Vagina (tissue), 2 donors: Measurements from ENCODE around the gene NEO1. TPM values are rescaled to one million over a fixed set of nuclear protein-coding genes. Genes with fewer than 3 reads are reported as not detected.

Source experiments
- DNase-seq, 2 donors: peaks; one replicate each; pipeline ENCODE4 v3.0.0-alpha.2; 2017; ENCODE audit errors: extremely low spot score in 2 of 2
- H3K27ac ChIP-seq: fragments of 200-600 bp; sonication (generic); one replicate; pipeline ENCODE4 v1.5.1; 2019
- H3K27me3 ChIP-seq: fragments of 200-600 bp; sonication (generic); one replicate; pipeline ENCODE4 v1.5.1; 2019
- H3K36me3 ChIP-seq, 2 donors: fragments of 200-600 bp; sonication (generic); one replicate each; pipeline ENCODE4 v1.5.1; 2017 to 2019
- H3K4me1 ChIP-seq: fragments of 200-600 bp; sonication (generic); one replicate; pipeline ENCODE4 v1.5.1; 2019
- H3K4me3 ChIP-seq, 2 donors: fragments of 200-600 bp; sonication (generic); 1 replicate in 1 of 2; 2 replicates in 1 of 2; pipeline ENCODE4 v1.5.1; 2016 to 2019
- H3K9me3 ChIP-seq: fragments of 200-600 bp; sonication (generic); one replicate; pipeline ENCODE4 v1.5.1; 2019
- CTCF ChIP-seq, 3 experiments: fragments of 450-650 bp in 2 of 3; fragments of 200-600 bp in 1 of 3; sonication (generic) in 1 of 3; IDR thresholded peaks; one replicate each; pipeline ENCODE4 v1.5.1; 2017 to 2019; ENCODE audit warnings: antibody characterized with exemption in 3 of 3, mild to moderate bottlenecking in 2 of 3, moderate library complexity in 2 of 3
- POLR2A ChIP-seq, 2 donors: fragments of 450-650 bp; IDR thresholded peaks; one replicate each; pipeline ENCODE4 v1.6.1; 2017; ENCODE audit warnings: antibody characterized with exemption in 2 of 2, mild to moderate bottlenecking in 2 of 2, moderate library complexity in 2 of 2
- POLR2AphosphoS5 ChIP-seq, 2 donors: sonication (generic); formaldehyde crosslinking; IDR thresholded peaks; one replicate each; pipeline ENCODE4 v1.9.0; 2017; ENCODE audit warnings: antibody characterized with exemption in 2 of 2, mild to moderate bottlenecking in 2 of 2, low read depth in 1 of 2; ENCODE audit not compliant: insufficient read depth in 1 of 2
- intact Hi-C: fragments of 100-400 bp; cut with DNase I; formaldehyde crosslinking; loops from one replicate; pipeline ENCODE4 v1.15.1; 2023
- total RNA-seq: library from RNA; depleted of rRNA; stranded (reverse); fragments of >200 nt; gene quantifications from one replicate; pipeline ENCODE4 v1.2.3, GENCODE V29; 2016

NEO1 gene
- total RNA-seq, 1 donor from 2014 or later = 21.9 TPM

- Histone ChIP-seq H3K36me3 (no peaks in the 10 kb centered on the region), H3K4me3 (no peak overlapping the region), H3K27ac (no peak overlapping the region), H3K9me3 (peaks cover 16% of the 10 kb centered on the region), H3K27me3 (no peaks in the 10 kb centered on the region), H3K4me1 (no peaks in the 10 kb centered on the region)
- DNase-seq = no peak
- intact Hi-C loops = no loop called here
- no peak for TF ChIP-seq CTCF (IDR thresholded peaks at IDR 0.05)
- TF ChIP-seq POLR2AphosphoS5 (IDR thresholded peaks at IDR 0.05; ENCODE audit: insufficient read depth in 1 of 2, low read depth in 1 of 2) = no peak
- TF ChIP-seq POLR2A (IDR thresholded peaks at IDR 0.05) = no peak
Measured at GRCh38 chr15:73153024-73153423, 100.8 kb downstream of the NEO1 start.

- peaks cover 16% of the 10 kb centered on the region for H3K9me3 ChIP-seq
- no peak overlapping the region for H3K27ac ChIP-seq
- no peaks in the 10 kb centered on the region for H3K4me1 ChIP-seq
- H3K36me3 ChIP-seq = no peaks in the 10 kb centered on the region
- no peak overlapping the region for H3K4me3 ChIP-seq
- no peak for DNase-seq
- TF ChIP-seq POLR2A (IDR thresholded peaks at IDR 0.05) (no peak), CTCF (IDR thresholded peaks at IDR 0.05) (no peak)
- no peaks in the 10 kb centered on the region for H3K27me3 ChIP-seq
- intact Hi-C loops = no loop called here
Measured at GRCh38 chr15:73153447-73153846, 101.2 kb downstream of the NEO1 start.

GRCh38 chr15:73156431-73157191 lies 104.3 kb downstream of the NEO1 start:
- no peaks in the 10 kb centered on the region for H3K4me1 ChIP-seq
- no peak for DNase-seq
- H3K36me3 ChIP-seq = no peaks in the 10 kb centered on the region
- TF ChIP-seq POLR2A (IDR thresholded peaks at IDR 0.05) (no peak), CTCF (IDR thresholded peaks at IDR 0.05) (no peak), POLR2AphosphoS5 (IDR thresholded peaks at IDR 0.05; ENCODE audit: insufficient read depth in 1 of 2, low read depth in 1 of 2) (no peak)
- H3K4me3 ChIP-seq = no peak overlapping the region
- H3K27ac ChIP-seq = no peak overlapping the region
- intact Hi-C loops = no loop called here
- H3K9me3 ChIP-seq = peaks cover 16% of the 10 kb centered on the region
- no peaks in the 10 kb centered on the region for H3K27me3 ChIP-seq

GRCh38 chr15:73161546-73161945 lies 109.3 kb downstream of the NEO1 start:
- intact Hi-C loops = no loop called here
- Histone ChIP-seq H3K27ac (no peak overlapping the region), H3K4me1 (no peaks in the 10 kb centered on the region), H3K9me3 (no peaks in the 10 kb centered on the region), H3K36me3 (no peaks in the 10 kb centered on the region), H3K27me3 (no peaks in the 10 kb centered on the region), H3K4me3 (no peak overlapping the region)
- no peak for DNase-seq
- TF ChIP-seq POLR2AphosphoS5 (IDR thresholded peaks at IDR 0.05; ENCODE audit: insufficient read depth in 1 of 2, low read depth in 1 of 2) = no peak

GRCh38 chr15:73165435-73165834 lies 113.2 kb downstream of the NEO1 start:
- no peak for DNase-seq
- Histone ChIP-seq H3K27ac (no peak overlapping the region), H3K36me3 (no peaks in the 10 kb centered on the region), H3K4me3 (no peak overlapping the region), H3K4me1 (no peaks in the 10 kb centered on the region), H3K9me3 (no peaks in the 10 kb centered on the region), H3K27me3 (no peaks in the 10 kb centered on the region)
- intact Hi-C loops = no loop called here
- TF ChIP-seq POLR2A (IDR thresholded peaks at IDR 0.05) = no peak
- TF ChIP-seq CTCF (IDR thresholded peaks at IDR 0.05) = no peak
- no peak for TF ChIP-seq POLR2AphosphoS5 (IDR thresholded peaks at IDR 0.05; ENCODE audit: insufficient read depth in 1 of 2, low read depth in 1 of 2)
